Motor neuron (in vitro differentiated cells): ENCODE data around the gene GABRP. TPM values are rescaled to one million over a fixed set of nuclear protein-coding genes. Genes with fewer than 3 reads are reported as not detected.

Source experiments
- ATAC-seq, 8 experiments: fragments of 200-7000 bp; cut with Tn5 transposase; replicated peaks in 6 of 8; 2 replicates each; pipeline ENCODE4 v1.8.0; 2021; ENCODE audit warnings: mild to moderate bottlenecking in 8 of 8, moderate library complexity in 8 of 8
- H3K27ac ChIP-seq, 2 donors: fragments of 250-450 bp; sonication (Bioruptor Pico); 2 replicates each; pipeline ENCODE4 v1.9.0; 2021; ENCODE audit warnings: antibody characterized with exemption in 2 of 2, mild to moderate bottlenecking in 2 of 2, moderate library complexity in 1 of 2
- H3K4me1 ChIP-seq, 2 donors: fragments of 250-450 bp; sonication (Bioruptor Pico); replicated peaks in 1 of 2; 2 replicates each; pipeline ENCODE4 v1.6.1; 2021; ENCODE audit warnings: antibody characterized with exemption in 2 of 2, mild to moderate bottlenecking in 2 of 2, moderate library complexity in 1 of 2
- H3K4me3 ChIP-seq, 5 donors: fragments of 250-450 bp; sonication (Bioruptor Pico); 2 replicates each; pipeline ENCODE4 v1.9.0; 2021; ENCODE audit warnings: antibody characterized with exemption in 5 of 5, mild to moderate bottlenecking in 5 of 5, moderate library complexity in 4 of 5
- WGBS, 10 experiments: fragments of 450-650 bp; shearing (Covaris generic); methylation state at CpG; one replicate each; pipeline ENCODE4 v1.0.0; 2022; 5-methylcytosine and 5-hydroxymethylcytosine counted together
- in situ Hi-C, 9 experiments: fragments of 400-800 bp; cut with MboI; loops; one replicate each; pipeline ENCODE4 v1.15.0; 2021; ENCODE audit warnings: low sequenced_read_pairs in 9 of 9, low pct_unique_long_range_greater_than_20kb in 2 of 9; ENCODE audit not compliant: unreplicated experiment in 9 of 9
- total RNA-seq, 8 experiments: library from RNA; unstranded; fragments of 300-600 nt; gene quantifications; 2 replicates each; pipeline versions ENCODE4 v1.2.3 to v1.2.4, GENCODE V29; 2022

The GABRP gene
- total RNA-seq, 8 experiments from 2014 or later = 0.10 to 1.0 (median 0.37) TPM; not detected in 4

DNA sequence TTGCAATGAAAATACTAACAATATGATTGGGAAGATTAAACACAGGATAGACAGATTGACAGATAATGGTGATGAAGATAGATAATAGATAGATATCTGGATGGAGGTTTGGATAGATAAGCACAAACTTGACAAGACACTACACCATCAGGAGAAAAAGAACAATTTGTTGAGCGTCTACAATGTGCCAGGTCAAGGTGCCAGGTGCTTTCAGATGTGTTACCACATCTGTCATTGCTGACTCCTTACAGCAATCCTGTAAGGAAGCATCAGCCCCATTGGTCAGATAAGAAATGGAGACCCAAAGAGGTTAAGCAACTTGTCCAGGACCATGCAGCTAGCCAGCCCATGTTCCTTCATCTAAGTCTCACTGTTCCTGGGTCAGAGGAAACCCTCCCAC, 1.6 kb upstream of the GABRP start:
- no peak for ATAC-seq
- Histone ChIP-seq H3K27ac (no peak overlapping the region), H3K4me3 (no peak overlapping the region), H3K4me1 (no peaks in the 10 kb centered on the region)
- in situ Hi-C loops = loop anchor here in 4 of 9 experiments (10.0 to 25.0 kb wide), 3 partner anchors 47 to 345 kb away; no protein-coding TSS in a partner anchor
- 0 to 100% (median 27%) methylated on average over 1 of the region's 1 CpG; no CpG with 5 or more reads in 6 of the 10 experiments for WGBS, 10 experiments

DNA sequence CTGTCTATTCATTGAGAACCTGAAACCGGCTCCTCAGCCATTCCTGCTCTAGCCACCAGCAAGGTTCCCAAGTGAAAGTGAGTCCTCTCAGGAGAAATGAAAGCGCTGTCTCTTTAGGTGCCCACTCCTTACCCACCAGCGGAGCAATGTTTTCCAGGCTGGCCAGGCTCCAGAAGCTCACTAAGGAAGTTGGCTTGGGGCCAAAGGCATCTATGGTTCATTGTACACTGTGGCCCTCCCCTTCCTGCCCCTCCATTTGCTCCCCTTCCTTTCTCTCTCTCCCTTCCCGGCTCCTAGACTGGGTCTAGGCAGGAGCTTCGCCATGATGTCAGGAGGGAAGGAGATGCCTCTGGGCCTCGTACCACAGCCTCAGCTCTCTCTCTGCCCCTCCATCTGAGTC, 1.1 kb upstream of the GABRP start:
- no peak overlapping the region for H3K4me3 ChIP-seq
- WGBS, 10 experiments = 67 to 89% (median 73%) methylated on average over 1 to 6 of the region's 6 CpGs; no CpG with 5 or more reads in 6 of the 10 experiments

DNA sequence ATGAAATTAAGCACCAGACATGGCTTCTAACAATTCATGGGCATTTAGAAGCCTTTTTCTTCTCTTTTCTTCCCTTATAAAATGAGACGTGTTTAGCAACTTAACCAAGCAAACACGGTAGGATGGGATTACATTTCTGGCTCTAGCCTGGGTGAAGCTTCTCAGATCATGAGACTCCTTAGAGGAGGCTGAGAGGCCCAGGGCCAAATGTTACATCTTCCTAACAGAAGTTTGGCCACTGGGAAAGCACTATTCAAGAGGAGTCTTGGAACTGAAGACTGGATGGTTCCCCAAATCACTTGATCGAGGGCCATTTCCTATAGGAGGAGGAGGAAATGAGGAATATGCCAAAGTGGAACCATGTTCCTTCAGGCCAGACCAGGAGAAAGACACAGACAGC, 1.9 kb downstream of the GABRP start:
- no peak for ATAC-seq
- H3K27ac ChIP-seq = no peak overlapping the region
- H3K4me3 ChIP-seq = no peak overlapping the region
- no peaks in the 10 kb centered on the region for H3K4me1 ChIP-seq
- in situ Hi-C loops = loop anchor here in 4 of 9 experiments (10.0 to 25.0 kb wide), 3 partner anchors 51 to 348 kb away; no protein-coding TSS in a partner anchor
- WGBS, 10 experiments = 0 to 100% (median 100%) methylated on average over 1 to 3 of the region's 3 CpGs; no CpG with 5 or more reads in 2 of the 10 experiments

More for the DNA sequence above, 1.1 kb upstream of the GABRP start:
- in situ Hi-C loops = loop anchor here in 4 of 9 experiments (10.0 to 25.0 kb wide), 3 partner anchors 48 to 345 kb away; no protein-coding TSS in a partner anchor
- no peaks in the 10 kb centered on the region for H3K4me1 ChIP-seq
- H3K27ac ChIP-seq = no peak overlapping the region
- peak in 2 of 8 experiments; percentile 40 to 75 for ATAC-seq

DNA sequence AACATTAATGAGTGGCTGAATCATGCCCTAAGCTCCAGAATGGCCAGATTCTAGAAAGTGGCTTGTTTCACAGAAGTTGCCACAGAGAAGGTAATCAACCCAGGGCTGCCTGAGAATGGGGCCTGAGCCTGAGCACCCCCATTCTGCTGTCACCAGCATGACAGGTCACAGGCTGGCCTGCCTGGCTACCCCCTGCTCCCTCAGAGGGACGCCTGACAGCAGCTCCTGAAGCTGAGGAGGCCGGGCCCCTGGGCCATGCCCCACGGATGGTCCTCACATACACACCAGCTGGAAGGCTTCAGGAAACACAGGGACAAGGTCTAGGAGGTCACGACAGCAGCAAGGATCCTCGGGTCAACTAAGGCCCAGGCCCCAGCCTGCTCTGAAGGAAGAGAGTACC, 3.7 kb downstream of the GABRP start:
- WGBS, 10 experiments = 0 to 61% (median 28%) methylated on average over 1 to 4 of the region's 5 CpGs; no CpG with 5 or more reads in 7 of the 10 experiments
- H3K27ac ChIP-seq = no peak overlapping the region
- in situ Hi-C loops = loop anchor here in 4 of 9 experiments (10.0 to 25.0 kb wide), 3 partner anchors 52 to 350 kb away; no protein-coding TSS in a partner anchor
- H3K4me3 ChIP-seq = no peak overlapping the region
- no peak for ATAC-seq
- peaks cover 0 to 2% of the 10 kb centered on the region in 2 donors for H3K4me1 ChIP-seq

DNA sequence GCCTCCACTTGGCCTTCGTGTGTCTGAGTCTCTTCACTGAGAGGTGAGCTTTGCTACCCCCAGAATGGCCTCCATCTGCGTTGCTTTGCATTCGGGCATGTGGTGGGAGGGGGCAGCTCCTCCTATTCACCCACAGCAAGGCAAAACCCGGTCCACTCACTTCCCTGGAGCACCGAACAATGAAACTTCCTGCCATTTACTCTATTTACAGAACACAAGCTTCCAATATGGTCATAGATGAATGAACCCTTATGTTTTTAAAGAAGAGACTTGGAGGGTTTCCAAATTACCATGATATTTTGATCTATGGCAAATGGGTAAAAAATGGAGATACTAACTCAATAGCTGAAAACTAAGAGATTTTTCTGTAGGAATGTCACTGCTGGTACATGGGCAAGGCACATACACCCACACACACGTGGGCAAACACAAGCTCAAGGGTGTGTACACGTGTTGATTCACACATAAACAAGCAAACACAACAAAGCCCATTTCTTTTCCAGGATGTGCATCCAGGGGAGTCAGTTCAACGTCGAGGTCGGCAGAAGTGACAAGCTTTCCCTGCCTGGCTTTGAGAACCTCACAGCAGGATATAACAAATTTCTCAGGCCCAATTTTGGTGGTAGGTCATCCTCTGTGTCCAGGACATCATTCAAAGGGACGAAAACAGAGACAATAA, 5.2 kb downstream of the GABRP start:
- ATAC-seq = no peak
- in situ Hi-C loops = loop anchor here in 4 of 9 experiments (10.0 to 25.0 kb wide), 3 partner anchors 54 to 351 kb away; no protein-coding TSS in a partner anchor
- peaks cover 0 to 2% of the 10 kb centered on the region in 2 donors for H3K4me1 ChIP-seq
- WGBS, 10 experiments = 25 to 71% (median 59%) methylated on average over 3 to 11 of the region's 11 CpGs; no CpG with 5 or more reads in 3 of the 10 experiments
- no peak overlapping the region for H3K4me3 ChIP-seq
- no peak overlapping the region for H3K27ac ChIP-seq

DNA sequence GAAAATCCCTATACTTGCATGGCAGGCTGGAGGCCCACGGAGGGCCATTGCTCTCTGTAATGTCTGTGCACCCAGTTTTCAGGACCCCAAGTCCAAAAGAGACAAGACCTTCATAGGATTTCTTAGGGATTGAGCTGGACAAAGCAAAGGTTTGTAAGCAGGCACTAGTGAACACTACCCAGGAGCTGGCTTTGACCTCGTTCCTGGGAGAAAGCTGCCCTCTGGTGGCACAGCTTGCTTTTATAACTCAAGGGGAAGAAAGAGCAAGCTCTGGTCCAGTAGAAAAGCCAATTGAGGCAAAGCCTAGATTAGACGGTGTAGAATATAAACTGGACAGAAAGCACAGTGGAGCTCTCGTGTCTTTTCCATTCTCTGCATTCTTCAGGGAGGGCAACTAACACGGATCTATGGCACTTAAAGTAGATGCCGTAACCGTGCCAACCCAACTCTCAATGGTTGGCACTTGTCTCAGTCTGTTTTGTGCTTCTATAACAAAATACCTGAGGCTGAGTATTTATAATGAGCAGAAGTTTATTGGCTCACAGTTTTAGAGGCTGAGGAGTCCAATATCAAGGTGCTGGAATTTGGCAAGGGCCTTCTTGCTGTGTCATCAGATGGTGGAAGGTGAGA, 7.9 kb downstream of the GABRP start:
- peaks cover 0 to 2% of the 10 kb centered on the region in 2 donors for H3K4me1 ChIP-seq
- ATAC-seq = peak; percentile 66 to 95 (median 86)
- WGBS, 10 experiments = 0 to 45% (median 7%) methylated on average over 1 to 7 of the region's 7 CpGs; no CpG with 5 or more reads in 3 of the 10 experiments
- in situ Hi-C loops = loop anchor here in 3 of 9 experiments (25.0 kb wide), 2 partner anchors 154 to 354 kb away; no protein-coding TSS in a partner anchor
- no peak overlapping the region for H3K27ac ChIP-seq
- no peak overlapping the region for H3K4me3 ChIP-seq

DNA sequence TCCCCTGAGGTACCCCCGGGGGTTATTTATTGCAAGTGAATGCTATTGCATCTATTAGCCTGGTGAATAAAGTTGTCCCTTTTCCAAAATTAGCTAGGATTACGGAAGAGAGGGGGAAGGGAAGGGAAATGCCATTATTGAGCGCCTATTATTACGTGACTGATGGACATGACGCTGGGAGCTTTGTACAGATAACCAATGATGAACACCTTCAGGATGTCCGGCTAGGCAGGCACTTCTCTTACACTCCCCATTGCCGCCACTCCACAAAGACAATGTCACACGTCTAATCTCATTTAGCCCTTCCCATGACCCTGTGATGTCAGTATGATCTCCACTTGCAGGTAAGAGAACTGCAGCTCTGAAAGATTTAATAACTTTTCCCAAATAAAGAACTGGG, 9.4 kb downstream of the GABRP start:
- WGBS, 10 experiments = 32 to 100% (median 79%) methylated on average over 1 to 8 of the region's 8 CpGs; no CpG with 5 or more reads in 1 of the 10 experiments
- in situ Hi-C loops = loop anchor here in 3 of 9 experiments (25.0 kb wide), 2 partner anchors 156 to 356 kb away; no protein-coding TSS in a partner anchor
- no peak overlapping the region for H3K4me3 ChIP-seq
- no peak for ATAC-seq
- H3K4me1 ChIP-seq = peaks cover 0 to 2% of the 10 kb centered on the region in 2 donors
- H3K27ac ChIP-seq = no peak overlapping the region

DNA sequence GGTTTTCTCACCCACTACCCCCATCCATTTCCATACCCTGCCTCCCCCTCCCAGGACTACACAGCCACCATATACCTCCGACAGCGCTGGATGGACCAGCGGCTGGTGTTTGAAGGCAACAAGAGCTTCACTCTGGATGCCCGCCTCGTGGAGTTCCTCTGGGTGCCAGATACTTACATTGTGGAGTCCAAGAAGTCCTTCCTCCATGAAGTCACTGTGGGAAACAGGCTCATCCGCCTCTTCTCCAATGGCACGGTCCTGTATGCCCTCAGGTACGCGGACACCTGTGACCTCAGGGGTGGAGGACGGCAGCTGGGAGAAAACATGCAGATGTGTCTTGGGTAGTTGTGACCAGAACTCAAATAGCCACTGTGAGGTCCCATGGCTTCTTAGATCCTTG, 11.6 kb downstream of the GABRP start:
- no peak for ATAC-seq
- Histone ChIP-seq H3K27ac (no peak overlapping the region), H3K4me3 (no peak overlapping the region), H3K4me1 (peaks cover 0 to 2% of the 10 kb centered on the region in 2 donors)
- WGBS, 10 experiments = 94 to 100% methylated on average over 1 to 6 of the region's 10 CpGs; no CpG with 5 or more reads in 8 of the 10 experiments
- in situ Hi-C loops = loop anchor here in 3 of 9 experiments (25.0 kb wide), 2 partner anchors 158 to 358 kb away; no protein-coding TSS in a partner anchor

DNA sequence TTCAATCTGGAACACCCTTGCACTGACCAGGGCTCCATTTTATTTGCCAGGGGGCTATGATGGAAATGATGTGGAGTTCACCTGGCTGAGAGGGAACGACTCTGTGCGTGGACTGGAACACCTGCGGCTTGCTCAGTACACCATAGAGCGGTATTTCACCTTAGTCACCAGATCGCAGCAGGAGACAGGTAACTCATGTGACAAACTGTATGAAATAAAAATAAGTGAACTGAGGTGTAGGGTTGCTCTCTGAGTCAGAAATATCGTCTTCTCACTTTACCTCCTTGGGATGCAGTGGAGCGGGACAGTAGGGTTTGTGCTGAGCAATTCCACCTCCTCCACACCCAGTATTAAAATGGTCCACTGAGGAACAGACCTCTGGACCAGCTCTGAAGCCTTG, 22.1 kb downstream of the GABRP start:
- in situ Hi-C loops = loop anchor here in 1 of 9 experiments (25.0 kb wide), 1 partner anchor 532 kb away; no protein-coding TSS in a partner anchor
- Histone ChIP-seq H3K27ac (no peak overlapping the region), H3K4me1 (no peaks in the 10 kb centered on the region), H3K4me3 (no peak overlapping the region)
- WGBS, 10 experiments = 0 to 100% (median 89%) methylated on average over 1 to 6 of the region's 7 CpGs; no CpG with 5 or more reads in 1 of the 10 experiments
- ATAC-seq = no peak

DNA sequence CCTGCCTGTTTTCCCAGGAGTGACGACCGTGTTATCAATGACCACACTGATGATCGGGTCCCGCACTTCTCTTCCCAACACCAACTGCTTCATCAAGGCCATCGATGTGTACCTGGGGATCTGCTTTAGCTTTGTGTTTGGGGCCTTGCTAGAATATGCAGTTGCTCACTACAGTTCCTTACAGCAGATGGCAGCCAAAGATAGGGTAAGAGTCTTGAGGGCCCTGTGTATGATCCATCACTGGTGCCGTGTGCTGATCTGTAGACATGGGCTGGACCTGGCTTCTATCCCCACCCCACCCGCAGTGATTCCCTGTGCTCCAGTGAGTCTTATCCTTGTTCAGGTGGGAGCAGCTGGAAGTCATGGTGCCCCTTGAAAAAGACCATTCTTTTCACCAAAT, 26.0 kb downstream of the GABRP start:
- Histone ChIP-seq H3K4me1 (no peaks in the 10 kb centered on the region), H3K27ac (no peak overlapping the region), H3K4me3 (no peak overlapping the region)
- in situ Hi-C loops = loop anchor here in 1 of 9 experiments (25.0 kb wide), 1 partner anchor 528 kb away; no protein-coding TSS in a partner anchor
- 20 to 80% (median 68%) methylated on average over 1 to 5 of the region's 7 CpGs; no CpG with 5 or more reads in 3 of the 10 experiments for WGBS, 10 experiments
- peak in 6 of 8 experiments; percentile 37 to 83 (median 58) for ATAC-seq

DNA sequence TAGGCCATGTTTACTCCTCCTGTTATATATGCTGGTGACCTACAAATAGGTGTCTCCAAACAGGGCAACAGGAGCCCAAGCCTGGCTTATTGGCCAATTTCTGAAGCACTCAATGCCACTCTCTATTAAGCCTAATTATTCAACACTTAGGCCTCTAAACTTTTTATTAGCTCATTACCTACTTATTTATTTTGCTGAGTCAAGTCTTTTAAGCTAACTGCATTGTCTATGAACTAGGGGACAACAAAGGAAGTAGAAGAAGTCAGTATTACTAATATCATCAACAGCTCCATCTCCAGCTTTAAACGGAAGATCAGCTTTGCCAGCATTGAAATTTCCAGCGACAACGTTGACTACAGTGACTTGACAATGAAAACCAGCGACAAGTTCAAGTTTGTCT, 28.2 kb downstream of the GABRP start:
- 5 to 93% (median 79%) methylated on average over 2 to 4 of the region's 4 CpGs for WGBS, 10 experiments
- ATAC-seq = no peak
- in situ Hi-C loops = loop anchor here in 1 of 9 experiments (25.0 kb wide), 1 partner anchor 526 kb away; no protein-coding TSS in a partner anchor

DNA sequence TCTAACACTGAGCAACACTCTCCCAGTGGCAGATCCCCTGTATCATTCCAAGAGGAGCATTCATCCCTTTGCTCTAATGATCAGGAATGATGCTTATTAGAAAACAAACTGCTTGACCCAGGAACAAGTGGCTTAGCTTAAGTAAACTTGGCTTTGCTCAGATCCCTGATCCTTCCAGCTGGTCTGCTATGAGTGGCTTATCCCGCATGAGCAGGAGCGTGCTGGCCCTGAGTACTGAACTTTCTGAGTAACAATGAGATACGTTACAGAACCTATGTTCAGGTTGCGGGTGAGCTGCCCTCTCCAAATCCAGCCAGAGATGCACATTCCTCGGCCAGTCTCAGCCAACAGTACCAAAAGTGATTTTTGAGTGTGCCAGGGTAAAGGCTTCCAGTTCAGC, 29.7 kb downstream of the GABRP start:
- in situ Hi-C loops = loop anchor here in 1 of 9 experiments (25.0 kb wide), 1 partner anchor 524 kb away; no protein-coding TSS in a partner anchor
- Histone ChIP-seq H3K4me1 (no peaks in the 10 kb centered on the region), H3K4me3 (no peak overlapping the region), H3K27ac (no peak overlapping the region)
- 20 to 100% (median 52%) methylated on average over 1 to 5 of the region's 5 CpGs; no CpG with 5 or more reads in 3 of the 10 experiments for WGBS, 10 experiments
- ATAC-seq = no peak

More for the DNA sequence above, 28.2 kb downstream of the GABRP start:
- Histone ChIP-seq H3K27ac (no peak overlapping the region), H3K4me1 (no peaks in the 10 kb centered on the region), H3K4me3 (no peak overlapping the region)
